Measurements from ENCODE around the gene SYNE2. TPM values are rescaled to one million over a fixed set of nuclear protein-coding genes. Genes with fewer than 3 reads are reported as not detected.

Gene SYNE2
- total RNA-seq, 4 donors from 2014 or later: 101 to 162 (median 114) TPM

DNA sequence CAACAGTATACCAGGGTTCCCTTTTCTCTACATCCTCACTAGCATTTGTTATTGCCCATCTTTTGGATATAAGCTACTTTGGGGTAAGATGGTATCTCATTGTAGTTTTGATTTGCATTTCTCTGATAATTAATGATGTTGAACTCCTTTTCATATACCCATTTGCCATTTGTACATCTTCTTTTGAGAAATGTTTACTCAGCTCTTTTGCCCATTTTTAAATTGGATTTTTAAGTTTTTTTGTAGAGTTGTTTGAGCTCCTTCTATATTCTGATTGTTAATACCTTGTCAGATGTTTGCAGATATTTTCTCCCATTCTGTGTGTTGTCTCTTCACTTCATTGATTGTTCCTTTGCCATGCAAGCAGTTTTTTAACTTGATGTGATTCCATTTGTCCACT is 419.2 kb downstream of the SYNE2 start:
- no peaks in the 10 kb centered on the region for H3K27me3 ChIP-seq
- no peaks in the 10 kb centered on the region for H3K9me3 ChIP-seq
- no peaks in the 10 kb centered on the region for H3K4me1 ChIP-seq
- DNase-seq: no peak
- TF ChIP-seq POLR2A (IDR thresholded peaks at IDR 0.05): no peak
- TF ChIP-seq, protein P1, sequence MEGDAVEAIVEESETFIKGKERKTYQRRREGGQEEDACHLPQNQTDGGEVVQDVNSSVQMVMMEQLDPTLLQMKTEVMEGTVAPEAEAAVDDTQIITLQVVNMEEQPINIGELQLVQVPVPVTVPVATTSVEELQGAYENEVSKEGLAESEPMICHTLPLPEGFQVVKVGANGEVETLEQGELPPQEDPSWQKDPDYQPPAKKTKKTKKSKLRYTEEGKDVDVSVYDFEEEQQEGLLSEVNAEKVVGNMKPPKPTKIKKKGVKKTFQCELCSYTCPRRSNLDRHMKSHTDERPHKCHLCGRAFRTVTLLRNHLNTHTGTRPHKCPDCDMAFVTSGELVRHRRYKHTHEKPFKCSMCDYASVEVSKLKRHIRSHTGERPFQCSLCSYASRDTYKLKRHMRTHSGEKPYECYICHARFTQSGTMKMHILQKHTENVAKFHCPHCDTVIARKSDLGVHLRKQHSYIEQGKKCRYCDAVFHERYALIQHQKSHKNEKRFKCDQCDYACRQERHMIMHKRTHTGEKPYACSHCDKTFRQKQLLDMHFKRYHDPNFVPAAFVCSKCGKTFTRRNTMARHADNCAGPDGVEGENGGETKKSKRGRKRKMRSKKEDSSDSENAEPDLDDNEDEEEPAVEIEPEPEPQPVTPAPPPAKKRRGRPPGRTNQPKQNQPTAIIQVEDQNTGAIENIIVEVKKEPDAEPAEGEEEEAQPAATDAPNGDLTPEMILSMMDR (IDR thresholded peaks at IDR 0.05): no peak
- no peaks in the 10 kb centered on the region for H3K36me3 ChIP-seq
- no peak overlapping the region for H3K27ac ChIP-seq
- intact Hi-C loops (cut with DNase I; ENCODE audit: low total_unique reads): no loop called here
- H3K4me3 ChIP-seq: no peak overlapping the region

MicroRNAs encoded within 50 kb of the gene (microRNA counts, 767-probe panel; counts per million panel counts)
- 0 counts per million in 2 donors for microRNA hsa-miR-548h-5p

Small RNA genes lying within 50 kb of the gene (microRNA-seq; reads per million reads assigned to microRNA genes)
- gene MIR548H1 (ENCODE audit: borderline microRNAs expressed, borderline replicate concordance): not detected

Small RNA genes lying within 50 kb of the gene (small RNA-seq; reads per million reads assigned to genes)
- gene MIR548H1 (not detected), gene RF00019 (not detected), gene RPS28P1 (not detected)

Other genes with a start within 250 kb of the SYNE2 start
- 10 to 100 TPM; 20.3 to 36.4 (median 32.1) TPM for gene WDR89, start 211.1 kb upstream of the SYNE2 start, total RNA-seq
- 10 to 100 TPM; 17.7 to 47.6 (median 21.5) TPM for gene SGPP1, start 124.9 kb upstream of the SYNE2 start, total RNA-seq